ENCODE results near the gene MYO5A.
"Not testable (repeated sequence)": the region's sequence is repeated elsewhere in the genome, so short reads cannot be mapped to it uniquely, and the experiment has no call there.

The MYO5A gene

DNA sequence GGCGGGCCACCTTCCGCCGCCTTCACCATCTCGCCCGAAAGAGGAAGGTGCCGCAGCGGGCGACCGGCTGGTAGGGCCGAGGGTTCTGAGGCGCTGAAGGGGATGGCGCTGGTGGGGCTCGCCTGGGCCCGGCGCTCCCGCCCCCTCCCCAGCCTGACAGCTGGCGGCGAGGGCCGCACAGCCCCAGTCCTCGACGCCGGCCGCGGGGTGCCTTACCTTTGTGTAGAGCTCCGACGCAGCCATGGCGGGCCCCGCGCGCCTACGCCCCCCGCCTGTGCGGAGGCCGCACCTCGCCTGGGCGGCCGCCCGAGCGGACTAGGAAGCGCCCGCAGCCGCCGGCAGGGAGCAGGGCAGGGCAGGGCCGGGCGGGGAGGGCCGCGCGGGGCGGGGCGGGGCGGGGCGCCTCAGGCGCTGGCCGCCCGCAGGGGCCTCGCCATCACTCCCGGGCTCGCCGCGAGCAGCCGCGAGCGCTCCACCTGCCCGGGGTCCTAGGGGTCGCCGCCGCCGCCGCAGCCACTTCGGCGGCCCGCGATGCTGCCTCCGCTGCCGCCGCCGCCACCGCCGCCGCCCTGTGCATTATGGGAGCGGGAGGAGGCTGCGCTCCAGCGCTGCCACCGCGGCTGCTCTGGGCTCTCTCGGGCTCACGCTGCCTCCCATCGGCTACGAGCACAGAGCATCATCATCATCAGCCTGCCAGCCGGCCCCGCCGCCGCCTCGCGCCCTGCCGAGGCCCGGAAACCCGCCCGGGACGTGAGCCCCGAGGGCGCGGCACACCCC is at the start of gene MYO5A:
Gene MYO5A (minus strand): TSS at position 317 of the 777 bp plus-strand sequence. CDS start 74 bp downstream, at position 243.
- peak; percentile 74 to 77 for DNase-seq

DNA sequence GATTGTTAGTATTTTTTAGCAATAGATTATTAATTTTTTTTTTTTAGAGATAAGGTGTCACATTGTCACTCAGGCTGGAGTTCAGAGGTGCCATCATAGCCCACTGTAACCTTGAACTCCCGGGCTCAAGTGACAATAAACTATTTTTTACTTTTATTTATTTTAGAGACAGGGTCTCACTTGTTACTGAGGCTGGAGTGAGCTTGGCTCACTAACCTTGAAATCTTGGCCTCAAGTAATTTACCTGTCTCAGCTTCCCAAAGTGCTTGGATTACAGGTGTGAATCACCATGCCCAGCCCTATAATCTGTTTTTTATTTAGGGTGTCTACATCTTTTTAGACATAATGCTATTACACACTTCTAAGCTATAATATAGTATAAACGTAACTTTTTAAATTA is 48.0 kb upstream of the MYO5A start:
- DNase-seq = no peak

DNA sequence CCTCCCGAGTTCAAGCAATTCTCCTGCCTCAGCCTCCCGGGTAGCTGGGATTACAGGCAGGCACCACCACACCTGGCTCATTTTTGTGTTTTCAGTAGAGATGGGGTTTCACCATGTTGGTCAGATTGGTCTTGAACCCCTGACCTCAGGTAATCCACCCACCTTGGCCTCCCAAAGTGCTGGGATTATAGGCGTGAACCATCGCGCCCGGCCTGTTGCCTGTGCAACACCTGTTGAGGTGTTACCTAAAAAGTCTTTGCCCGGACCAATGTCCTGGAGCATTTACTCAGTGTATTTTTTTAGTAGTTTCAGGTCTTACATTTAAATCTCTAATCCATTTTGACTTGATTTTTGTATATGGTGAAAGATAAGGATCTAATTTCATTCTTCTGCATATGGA is 46.9 kb upstream of the MYO5A start:
- DNase-seq = not testable (repeated sequence)

DNA sequence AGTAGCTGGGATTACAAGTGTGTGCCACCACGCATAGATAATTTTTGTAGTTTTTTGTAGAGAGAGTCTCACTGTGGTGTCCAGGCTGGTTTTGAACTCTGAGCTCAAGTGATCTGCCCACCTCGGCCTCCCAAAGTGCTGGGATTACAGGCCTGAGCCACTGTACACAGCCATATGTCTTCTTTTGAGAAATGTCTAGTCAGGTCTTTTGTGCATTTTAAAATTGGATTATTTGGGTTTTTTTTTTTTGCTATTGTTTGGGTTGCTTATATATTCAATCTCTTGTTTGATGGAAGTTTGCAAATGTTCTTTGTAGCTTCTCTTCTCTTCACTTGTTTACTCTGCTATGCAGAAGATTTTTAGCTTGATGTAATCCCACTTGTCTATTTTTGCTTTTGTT is 46.4 kb upstream of the MYO5A start:
- no peak for DNase-seq

DNA sequence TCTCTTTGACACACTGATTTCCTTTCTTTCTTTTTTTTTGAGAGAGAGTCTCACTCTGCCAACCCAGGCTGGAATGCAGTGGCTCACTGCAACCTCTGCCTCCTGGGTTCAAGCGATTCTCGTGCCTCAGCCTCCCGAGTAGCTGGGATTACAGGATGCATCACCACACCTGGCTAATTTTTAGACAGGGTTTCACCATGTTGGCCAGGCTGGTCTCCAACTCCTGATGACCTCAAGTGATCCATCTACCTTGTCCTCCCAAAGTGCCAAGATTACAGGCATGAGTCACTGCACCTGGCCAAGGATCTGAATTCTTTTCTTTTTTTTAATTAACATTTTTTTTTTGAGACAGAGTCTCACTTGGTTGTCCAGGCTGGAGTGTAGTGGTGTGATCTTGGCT is 45.9 kb upstream of the MYO5A start:
- DNase-seq = not testable (repeated sequence)

DNA sequence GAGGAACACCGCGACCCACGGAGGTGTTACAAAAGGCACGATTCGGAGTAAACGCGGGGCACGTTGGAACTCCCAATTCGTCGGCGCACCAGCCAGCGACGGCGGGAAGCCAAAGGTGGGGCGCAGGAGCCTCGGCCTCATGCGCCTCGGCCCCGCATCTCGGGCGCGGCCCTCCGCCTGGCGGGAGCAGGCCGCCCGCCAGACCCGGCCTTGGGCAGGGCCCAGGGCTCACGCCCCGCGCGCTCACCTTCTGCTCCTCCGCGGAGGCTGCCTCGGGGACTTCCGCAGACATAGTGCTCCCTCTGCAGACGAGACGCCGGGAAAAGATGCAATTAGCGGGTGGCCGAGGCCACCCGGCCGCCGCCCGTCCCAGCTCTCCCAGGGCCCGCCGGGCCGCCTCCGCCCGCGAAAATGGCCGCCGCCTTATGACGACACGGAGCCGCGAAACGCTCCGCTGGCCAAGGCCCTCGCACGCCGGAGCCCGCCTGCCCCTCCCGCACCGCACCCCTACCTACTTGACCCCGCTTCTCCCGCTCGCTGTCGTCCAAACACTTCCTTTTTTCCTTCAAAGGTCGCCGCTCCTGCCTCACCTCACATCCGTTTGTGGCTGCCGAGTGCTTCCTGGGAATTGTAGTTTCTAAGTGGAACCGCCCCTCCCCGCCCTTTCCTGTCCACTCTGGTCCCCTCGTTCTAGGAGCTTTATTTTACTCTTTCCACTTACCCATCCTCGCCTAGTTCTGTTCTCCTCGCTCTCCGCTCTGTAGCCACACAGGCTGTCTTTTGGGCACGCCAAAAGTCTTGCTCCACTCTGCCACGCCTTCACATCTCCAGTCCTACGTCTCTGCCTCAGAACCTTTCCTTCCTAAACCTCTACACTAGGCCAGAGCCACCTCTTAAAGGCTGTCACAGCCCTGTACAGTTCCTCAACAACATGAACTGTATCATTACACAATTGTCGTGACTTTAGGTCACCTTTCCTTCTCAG is 40.2 kb upstream of the MYO5A start, which contains the start of gene ARPP19:
Gene ARPP19 (minus strand): TSS at position 430 of the 985 bp plus-strand sequence. CDS start 138 bp downstream, at position 292.
- peak; percentile 66 to 67 for DNase-seq

DNA sequence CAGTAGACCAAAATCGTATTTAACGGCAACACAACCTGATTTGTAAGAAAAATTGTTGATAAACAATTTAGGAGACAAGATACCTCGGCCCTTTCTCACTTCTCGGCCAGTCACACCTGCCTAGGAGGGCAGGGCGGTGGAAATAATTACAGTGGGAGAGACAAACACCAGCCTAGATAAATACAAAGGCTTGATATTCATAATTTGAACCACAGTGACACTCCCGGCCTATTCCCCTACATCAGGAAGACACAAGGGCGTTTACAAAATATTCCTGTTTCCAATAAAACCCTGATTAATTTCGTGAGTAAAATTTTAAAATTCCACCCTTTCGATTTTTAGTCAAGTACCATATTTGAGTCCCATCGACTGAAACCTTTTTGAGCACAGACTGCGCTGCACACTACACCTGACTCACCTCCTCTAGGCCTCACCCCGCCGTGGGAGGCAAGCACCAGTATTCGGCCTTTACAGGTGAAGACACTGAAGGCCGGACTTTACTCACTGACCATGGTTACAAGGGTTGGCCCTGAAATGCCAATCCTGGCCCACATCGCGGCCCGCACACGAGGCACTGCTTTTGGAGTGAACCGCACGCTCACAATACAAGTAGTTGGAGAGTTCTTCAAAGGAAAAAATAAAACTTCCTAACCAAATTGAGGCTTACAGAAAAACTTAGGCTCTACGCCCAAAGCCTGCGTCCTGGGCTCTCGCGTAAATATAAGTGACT is 39.4 kb upstream of the MYO5A start:
- DNase-seq = peak; percentile 41 to 48

DNA sequence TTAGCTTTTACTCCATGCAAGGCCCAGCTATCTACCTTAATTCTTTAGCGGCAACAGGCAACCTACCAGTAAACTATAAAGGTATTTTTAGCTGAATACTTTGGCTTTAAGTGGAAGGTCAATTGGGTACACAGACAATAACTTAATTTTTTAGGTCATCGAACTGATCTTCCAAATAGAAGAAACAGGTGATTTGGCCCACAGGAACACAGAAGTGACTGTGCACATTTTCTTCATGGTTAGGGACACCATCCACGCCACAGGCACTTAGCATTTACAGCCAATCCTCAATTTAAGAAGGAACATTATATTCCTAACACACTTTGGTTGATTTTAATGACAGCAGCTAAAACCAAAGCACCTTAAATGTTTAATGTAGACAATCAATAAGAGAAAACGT is 38.2 kb upstream of the MYO5A start:
- no peak for DNase-seq

DNA sequence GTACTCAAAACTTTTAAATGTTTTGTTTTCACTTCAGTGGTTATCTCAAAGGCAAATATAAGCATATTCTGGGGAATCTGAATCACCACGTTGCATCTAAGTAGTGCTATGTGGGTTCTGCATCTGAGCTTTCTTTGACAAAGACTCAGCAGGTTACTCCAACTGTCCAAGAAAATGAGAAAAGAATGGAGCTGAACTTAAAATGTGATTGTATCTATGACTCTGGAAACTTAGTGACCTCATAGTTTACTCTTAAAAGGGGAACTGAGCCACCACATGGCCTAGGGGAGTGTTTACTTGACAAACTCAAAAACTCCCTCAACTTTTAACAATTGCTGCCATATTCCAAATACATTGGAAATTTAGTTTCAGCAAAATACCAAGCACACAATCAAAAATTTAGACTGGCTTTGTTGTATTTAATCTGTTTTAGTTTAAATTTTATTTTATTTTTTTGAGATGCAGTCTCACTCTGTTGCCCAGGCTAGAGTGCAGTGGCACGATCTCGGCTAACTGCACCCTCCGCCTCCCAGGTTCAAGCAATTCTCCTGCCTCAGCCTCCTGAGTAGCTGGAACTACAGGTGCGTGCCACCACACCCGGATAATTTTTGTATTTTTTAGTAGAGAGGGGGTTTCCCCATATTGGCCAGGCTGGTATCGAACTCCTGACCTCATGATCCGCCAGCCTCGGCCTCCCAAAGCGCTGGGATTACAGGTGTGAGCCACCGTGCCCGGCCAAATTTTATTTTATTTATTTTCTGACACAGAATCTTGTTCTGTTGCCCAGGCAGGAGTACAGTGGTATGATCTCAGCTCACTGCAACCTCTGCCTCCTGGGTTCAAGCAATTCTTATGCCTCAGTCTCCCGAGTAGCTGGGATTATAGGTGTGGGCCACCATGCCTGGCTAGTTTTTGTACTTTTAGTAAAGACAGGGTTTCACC is 37.0 kb upstream of the MYO5A start:
- DNase-seq = not testable (repeated sequence)

DNA sequence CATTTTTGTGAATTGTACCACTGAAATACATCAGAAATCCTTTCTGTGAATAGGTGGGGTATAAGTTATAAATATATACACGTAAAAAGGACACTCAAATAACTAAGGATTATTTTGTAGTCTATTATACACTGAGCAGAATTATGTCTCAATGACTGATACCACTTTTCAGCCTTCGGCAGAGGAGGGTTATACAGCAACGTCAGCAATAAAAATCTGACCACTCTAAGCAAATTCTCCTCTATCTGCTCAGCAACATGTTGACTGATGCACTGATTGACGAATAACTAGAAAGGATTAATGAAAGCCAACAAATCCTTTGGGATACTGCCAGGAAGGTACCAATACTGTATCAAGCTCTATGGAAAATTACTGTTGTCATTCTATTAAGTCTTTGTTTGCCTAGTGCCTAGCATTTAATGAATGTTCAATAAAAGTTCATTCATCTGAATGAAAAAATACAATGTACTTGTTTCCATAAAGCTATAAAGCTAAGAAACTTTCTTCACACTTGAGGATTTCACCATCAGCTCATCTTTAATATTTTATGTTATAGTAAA is 34.9 kb upstream of the MYO5A start:
- DNase-seq = no peak

DNA sequence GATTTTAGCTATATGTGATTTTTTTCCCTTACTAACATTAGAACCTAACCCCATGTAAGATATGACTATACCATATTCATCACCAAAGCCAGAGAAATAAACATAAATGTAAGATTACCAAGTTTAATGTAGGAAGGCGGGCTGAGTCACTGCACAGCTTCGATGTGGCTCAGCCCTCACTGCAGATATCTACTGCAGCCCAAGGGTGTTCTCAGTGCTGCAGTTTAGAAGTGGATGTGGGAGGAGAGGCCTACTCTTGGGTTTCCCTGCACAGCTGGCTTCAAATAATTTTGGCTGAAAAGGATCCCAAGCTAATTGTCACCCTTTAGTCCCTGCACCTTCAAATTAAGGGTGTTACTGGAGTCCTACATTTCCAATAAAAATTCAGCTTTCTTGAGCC is 30.9 kb upstream of the MYO5A start:
- DNase-seq = peak in 1 of 2 experiments; percentile 13

DNA sequence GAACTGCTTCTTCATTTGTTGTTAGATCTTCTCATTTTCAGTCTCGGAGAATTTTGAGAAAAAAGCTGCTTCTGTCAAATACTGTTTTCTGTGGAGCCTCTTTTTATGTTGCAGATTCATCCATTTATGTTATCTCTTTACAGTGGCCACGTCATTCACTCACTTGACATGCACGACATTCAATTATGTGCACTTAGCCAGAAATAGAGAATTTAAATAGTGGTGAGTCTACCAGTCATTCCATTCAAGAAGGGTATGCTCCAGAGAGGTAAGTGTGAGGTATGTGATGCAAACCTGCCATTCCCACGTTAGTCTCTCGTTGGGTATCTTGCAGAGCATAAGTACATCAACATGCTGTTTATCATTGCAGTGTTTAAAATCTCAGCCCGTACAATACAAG is 30.3 kb upstream of the MYO5A start:
- DNase-seq = no peak

DNA sequence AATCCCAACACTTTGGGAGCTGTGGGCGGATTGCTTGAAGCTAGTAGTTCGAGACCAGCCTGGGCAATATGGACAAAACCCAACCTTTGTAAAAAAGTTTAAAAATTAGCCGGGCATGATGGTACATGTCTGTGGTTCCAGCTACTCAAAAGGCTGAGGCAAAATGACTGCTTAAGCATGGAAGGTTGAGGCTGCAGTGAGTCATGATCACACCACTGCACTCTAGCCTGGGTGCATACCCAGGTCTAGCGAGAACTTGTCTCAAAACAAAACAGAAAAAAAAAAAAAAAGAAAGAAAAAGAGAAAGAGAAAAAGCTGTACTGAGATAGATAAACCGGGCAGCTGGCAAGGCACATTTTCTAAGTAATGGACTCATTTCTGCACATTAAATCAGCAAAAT is 29.5 kb upstream of the MYO5A start:
- DNase-seq = peak; percentile 4 to 39

DNA sequence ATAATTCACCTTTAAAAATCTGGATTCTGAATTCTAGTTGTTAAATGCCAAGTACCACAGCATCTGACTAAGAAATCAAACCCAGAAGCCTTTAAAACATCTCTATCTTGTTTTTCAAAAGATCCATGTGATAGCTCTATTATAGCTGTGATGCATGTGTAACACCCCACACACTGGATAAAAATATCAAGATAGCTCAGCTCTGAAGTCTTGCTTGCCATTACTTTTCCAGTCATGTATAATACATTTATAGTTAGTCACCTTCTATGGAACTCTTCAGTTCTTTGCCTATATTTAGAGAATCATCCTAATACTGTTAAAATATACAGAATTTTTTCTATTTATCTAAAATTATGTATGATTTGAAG is 28.6 kb upstream of the MYO5A start:
- no peak for DNase-seq

DNA sequence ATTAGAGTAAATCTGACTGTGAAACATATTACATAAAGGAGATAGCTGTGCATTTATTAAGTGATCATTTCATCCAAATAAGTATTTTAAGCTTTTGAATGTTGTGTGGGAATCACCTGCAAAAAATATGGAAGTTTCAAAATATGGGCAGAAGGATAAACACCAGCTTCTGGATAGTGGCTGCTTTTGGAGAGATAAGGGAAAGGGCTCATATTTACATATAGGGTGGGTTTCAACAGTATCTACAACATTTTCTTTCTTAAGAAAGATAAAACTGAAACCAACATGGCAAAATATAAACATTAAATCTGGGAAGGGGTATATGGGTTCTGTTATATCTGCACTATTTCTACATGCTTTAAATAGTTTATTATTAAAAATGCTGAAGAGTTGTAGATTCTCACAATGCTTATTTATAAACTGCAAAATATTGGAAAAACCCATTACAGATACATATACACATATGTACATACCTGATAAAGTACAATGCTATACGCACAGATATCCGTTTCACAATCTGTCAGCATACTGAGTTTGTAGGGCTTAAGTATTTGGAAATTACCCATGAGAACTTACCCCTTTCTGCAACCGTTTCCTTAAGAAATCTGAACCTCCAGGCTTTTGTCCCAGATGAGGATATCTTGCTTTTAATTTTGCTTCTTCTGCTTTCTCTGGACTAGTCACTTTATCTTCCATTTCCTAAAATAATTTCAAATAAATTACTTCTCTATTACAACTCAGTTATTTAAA is 28.0 kb upstream of the MYO5A start:
- no peak for DNase-seq

DNA sequence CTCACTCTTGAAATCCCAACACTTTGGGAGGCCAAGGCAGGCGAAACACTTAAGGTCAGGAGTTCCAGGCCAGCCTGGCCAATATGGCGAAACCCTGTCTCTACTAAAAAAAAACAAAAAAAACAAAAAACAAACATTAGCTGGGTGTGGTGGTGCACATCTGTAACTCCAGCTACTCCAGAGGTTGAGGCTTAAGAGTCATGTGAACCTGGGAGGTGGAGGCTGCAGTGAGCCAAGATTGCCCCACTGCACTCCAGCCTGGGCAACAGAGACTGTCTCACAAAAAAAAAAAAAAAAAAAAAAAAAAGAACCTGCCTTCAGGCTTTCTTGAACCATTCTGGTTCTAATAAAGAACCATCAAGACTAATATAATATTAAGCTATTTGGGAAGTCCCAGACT is 23.6 kb upstream of the MYO5A start:
- DNase-seq = no peak

DNA sequence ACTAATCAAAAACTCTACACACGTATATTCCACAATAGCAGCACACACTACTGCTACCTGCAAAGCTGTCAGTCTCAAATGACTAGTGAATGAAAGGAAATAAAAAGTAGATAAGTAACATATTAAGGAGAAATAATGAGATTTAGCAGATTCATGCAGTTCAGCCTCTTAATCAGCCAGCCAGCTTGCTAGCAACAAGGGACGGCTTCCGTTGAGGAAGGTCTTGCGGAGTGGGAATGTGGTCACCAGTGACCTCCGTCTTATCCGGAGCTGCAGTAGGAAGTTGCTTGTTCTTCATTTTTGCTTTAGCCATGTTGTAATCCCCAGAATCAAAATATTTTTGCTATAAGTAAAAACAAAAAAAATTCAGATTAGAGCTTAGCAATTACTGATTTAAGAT is 23.1 kb upstream of the MYO5A start:
- DNase-seq = no peak

DNA sequence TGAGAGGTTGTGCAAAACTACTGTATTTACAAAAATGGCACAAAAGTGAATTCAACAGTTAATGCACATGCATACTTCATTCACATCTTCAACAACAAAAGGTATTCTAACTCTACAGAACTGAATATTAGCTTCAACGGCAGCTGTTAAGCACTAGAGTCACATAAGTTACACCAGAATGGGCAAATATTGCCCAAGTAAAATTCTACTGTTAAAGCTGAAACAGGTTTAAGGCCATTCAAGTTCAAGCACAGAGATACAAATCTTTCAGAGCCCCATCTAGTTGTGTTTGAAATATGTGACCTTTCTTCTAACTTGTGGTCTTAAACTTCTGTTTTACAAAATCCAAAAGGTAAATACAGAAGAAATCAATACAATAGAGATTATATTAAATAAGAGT is 22.5 kb upstream of the MYO5A start:
- not testable (repeated sequence) for DNase-seq

DNA sequence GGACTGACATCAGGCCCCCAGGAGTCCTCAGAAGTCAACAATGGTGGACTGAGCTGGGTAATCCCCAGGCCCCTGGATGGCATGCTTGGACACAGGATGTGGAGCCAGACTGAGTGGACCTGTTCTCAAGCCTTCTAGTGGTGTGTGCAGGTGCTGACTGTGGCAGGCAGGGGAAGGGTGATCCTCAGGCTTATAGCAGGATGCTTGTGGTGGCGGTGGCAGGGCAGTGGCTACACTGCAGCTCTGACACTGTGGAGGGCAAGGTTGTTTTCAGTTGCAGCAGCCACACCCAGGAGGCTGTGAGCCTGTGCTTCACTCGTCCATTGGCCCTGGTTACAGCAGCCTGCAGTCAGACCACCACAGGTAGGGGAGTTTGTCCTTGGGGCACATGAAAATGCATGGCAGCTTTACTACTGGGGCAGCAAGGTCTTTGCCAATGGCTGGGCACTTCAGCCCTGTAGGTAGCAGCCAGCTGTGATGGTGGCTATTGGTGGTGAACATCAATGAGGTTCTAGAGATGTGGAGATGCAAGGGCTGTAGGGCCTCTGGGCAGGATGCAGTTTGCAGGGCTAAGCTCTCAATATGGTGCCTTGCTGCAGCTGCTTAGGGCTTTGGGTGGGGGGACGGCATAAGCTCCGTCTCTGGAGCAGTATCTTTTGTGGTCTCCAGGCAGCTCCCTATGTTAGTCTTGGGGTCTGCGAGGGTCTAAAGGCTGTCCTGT is 17.5 kb upstream of the MYO5A start:
- DNase-seq = no peak
